ENCODE results near the gene HSPA12A.
"Not testable (repeated sequence)": the region's sequence is repeated elsewhere in the genome, so short reads cannot be mapped to it uniquely, and the experiment has no call there.

HSPA12A gene

DNA sequence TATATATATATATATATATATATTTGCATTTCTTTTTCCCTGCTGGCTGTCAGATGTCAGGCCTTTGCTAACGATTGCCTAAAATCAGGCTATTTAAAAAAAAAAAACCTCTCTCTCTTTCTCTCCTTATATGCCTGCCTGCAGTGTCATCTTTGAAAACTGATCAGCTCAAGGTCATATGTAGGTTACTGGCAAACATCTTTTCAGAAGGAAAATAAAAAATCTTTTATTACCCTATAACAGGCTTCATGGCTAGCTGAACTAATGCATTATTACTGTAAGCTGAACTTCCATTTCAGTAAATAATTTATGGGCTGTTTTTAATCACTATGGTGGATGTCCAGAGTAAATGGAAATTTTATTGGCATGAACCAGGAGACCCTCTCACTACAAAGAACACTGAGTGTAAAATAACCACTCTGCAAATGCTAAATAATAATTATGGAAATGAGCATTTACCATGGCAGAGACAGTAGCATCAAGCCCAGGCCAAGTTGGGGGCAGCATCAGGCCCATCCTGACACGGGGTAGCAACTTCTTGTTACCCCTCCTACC, 29.3 kb downstream of the HSPA12A start:
- no peak for DNase-seq
- no peaks in the 10 kb centered on the region for H3K9me3 Mint-ChIP-seq
- H3K36me3 Mint-ChIP-seq (ENCODE audit: insufficient read depth), result no peaks in the 10 kb centered on the region
- no peak overlapping the region for H3K4me3 Mint-ChIP-seq
- no peak overlapping the region for H3K27ac Mint-ChIP-seq
- no peak for ATAC-seq (replicated peaks)
- H3K27me3 Mint-ChIP-seq, result peaks cover 8 to 30% of the 10 kb centered on the region in 2 donors
- H3K4me1 Mint-ChIP-seq (ENCODE audit: low read depth in 2 of 2), result no peaks in the 10 kb centered on the region

GRCh38 chr10:116712519-116712918, 29.8 kb downstream of the HSPA12A start:
- DNase-seq (no peak), ATAC-seq (replicated peaks) (no peak)
- Mint-ChIP-seq H3K4me1 (ENCODE audit: low read depth in 2 of 2) (no peaks in the 10 kb centered on the region), H3K27me3 (peaks cover 8 to 24% of the 10 kb centered on the region in 2 donors), H3K4me3 (no peak overlapping the region), H3K36me3 (ENCODE audit: insufficient read depth) (no peaks in the 10 kb centered on the region), H3K27ac (no peak overlapping the region), H3K9me3 (no peaks in the 10 kb centered on the region)

DNA sequence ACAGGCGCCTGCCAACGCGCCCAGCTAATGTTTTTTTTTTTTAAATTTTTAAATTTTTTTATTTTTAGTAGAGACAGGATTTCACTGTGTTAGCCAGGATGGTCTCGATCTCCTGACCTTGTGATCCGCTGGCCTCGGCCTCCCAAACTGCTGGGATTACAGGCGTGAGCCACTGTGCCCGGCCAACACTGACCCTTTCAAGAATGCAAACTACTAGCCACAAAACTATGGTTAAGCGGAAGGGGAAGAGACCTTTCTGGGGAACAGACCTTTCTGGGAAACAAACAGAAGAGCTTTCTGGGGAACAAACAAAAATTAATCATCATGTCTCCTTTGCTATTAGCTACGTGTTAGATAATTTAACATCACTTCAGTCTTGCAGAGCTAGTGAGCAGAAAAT, 30.6 kb downstream of the HSPA12A start:
- H3K27ac Mint-ChIP-seq; H3K4me1 Mint-ChIP-seq (ENCODE audit: low read depth in 2 of 2); H3K4me3 Mint-ChIP-seq; ATAC-seq (replicated peaks); DNase-seq; H3K36me3 Mint-ChIP-seq (ENCODE audit: insufficient read depth); H3K9me3 Mint-ChIP-seq: not testable (repeated sequence)
- H3K27me3 Mint-ChIP-seq, result peaks cover 8 to 19% of the 10 kb centered on the region in 2 donors

DNA sequence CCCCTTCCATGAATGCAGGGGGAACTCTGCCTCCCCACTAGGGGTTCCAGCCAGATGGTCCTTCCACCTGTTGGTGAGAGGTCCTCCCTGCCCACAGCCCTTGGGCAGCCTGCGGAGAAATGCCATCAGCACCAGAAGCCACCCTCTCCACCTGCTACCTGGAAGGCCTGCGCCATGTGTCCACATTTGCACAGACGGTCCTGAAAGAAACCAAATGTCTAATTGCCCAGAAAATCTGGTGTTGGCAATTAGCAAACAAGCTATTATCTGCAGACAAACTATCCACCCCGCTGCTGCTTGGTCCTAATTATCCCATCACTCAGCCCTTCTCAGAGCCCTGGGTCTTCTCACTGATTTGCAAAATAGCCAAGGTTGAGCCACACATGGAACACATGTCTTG, 32.3 kb downstream of the HSPA12A start:
- Mint-ChIP-seq H3K27ac (no peak overlapping the region), H3K4me3 (no peak overlapping the region), H3K36me3 (ENCODE audit: insufficient read depth) (no peaks in the 10 kb centered on the region), H3K9me3 (no peaks in the 10 kb centered on the region), H3K27me3 (peaks cover 8 to 19% of the 10 kb centered on the region in 2 donors), H3K4me1 (ENCODE audit: low read depth in 2 of 2) (no peaks in the 10 kb centered on the region)
- DNase-seq (no peak), ATAC-seq (replicated peaks) (no peak)

DNA sequence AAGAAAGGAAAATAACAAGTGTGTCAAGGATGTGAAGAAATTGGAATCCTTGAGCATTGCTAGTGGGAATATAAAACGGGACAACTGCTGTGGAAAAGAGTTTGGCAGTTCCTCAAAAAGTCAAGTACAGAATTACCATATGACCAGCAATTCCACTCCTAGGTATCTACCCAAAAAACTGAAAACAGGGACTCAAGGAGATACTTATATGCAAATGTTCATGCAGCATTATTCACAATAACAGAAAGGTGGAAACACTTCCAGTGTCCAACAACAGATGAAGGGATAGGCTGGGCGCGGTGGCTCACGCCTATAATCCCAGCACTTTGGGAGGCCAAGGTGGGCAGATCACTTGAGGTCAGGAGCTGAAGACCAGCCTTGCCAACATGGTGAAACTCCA, 33.5 kb downstream of the HSPA12A start:
- Mint-ChIP-seq H3K9me3 (no peaks in the 10 kb centered on the region), H3K36me3 (ENCODE audit: insufficient read depth) (no peaks in the 10 kb centered on the region), H3K27ac (no peak overlapping the region), H3K4me1 (ENCODE audit: low read depth in 2 of 2) (no peaks in the 10 kb centered on the region), H3K27me3 (peaks cover 0 to 10% of the 10 kb centered on the region in 2 donors), H3K4me3 (no peak overlapping the region)
- no peak for ATAC-seq (replicated peaks)
- no peak for DNase-seq

GRCh38 chr10:116708391-116708821, 34.0 kb downstream of the HSPA12A start:
- no peak overlapping the region for H3K27ac Mint-ChIP-seq
- no peaks in the 10 kb centered on the region for H3K4me1 Mint-ChIP-seq (ENCODE audit: low read depth in 2 of 2)
- H3K36me3 Mint-ChIP-seq (ENCODE audit: insufficient read depth), result no peaks in the 10 kb centered on the region
- ATAC-seq (replicated peaks), result no peak
- no peaks in the 10 kb centered on the region for H3K9me3 Mint-ChIP-seq
- DNase-seq, result no peak
- H3K27me3 Mint-ChIP-seq, result peaks cover 0 to 10% of the 10 kb centered on the region in 2 donors
- no peak overlapping the region for H3K4me3 Mint-ChIP-seq

DNA sequence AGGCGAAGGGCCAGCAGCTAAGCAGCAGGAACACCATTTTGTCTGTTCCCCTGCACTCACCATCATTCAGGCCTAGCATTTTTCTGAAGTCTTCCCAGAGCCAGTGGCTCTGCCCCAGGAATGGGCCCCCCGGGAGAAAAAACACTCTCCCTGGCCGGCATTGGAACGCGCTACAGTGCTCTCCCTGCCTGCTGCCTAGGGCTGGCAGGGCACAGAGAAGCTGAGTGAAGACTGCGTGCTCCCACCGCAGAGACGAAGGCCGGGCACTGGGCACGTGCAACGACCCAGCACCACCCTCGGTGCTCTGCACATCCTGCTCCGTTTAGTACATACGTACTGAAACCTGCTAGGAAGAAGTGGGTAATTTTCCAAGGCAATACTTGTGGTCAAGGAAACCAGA, 34.4 kb downstream of the HSPA12A start:
- DNase-seq (no peak), ATAC-seq (replicated peaks) (no peak)
- Mint-ChIP-seq H3K27ac (no peak overlapping the region), H3K9me3 (no peaks in the 10 kb centered on the region), H3K27me3 (peaks cover 0 to 12% of the 10 kb centered on the region in 2 donors), H3K4me1 (ENCODE audit: low read depth in 2 of 2) (no peaks in the 10 kb centered on the region), H3K36me3 (ENCODE audit: insufficient read depth) (no peaks in the 10 kb centered on the region), H3K4me3 (no peak overlapping the region)

DNA sequence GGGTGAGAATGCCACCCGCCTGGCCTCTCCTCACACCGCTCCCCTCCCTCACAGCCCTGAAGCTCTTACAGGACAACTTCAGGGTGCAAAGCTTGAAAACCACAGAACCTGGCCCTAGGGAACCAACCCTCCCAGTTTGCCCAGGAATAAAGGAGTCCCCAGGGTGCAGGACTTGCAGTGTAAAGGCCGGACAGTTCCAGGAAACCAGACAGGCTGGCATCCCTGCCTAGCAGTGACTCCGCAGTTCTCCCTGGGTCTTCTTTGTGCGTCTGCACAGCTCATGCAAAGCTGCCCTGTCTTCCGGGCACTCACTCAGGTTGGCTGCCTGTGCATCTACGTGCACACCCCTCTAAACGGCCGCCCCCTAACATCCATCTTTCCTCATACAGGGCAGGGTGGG, 36.1 kb downstream of the HSPA12A start:
- no peak overlapping the region for H3K4me3 Mint-ChIP-seq
- no peaks in the 10 kb centered on the region for H3K4me1 Mint-ChIP-seq (ENCODE audit: low read depth in 2 of 2)
- H3K36me3 Mint-ChIP-seq (ENCODE audit: insufficient read depth), result no peaks in the 10 kb centered on the region
- peaks cover 5 to 29% of the 10 kb centered on the region in 2 donors for H3K27me3 Mint-ChIP-seq
- no peak for ATAC-seq (replicated peaks)
- H3K27ac Mint-ChIP-seq, result no peak overlapping the region
- no peak for DNase-seq
- no peaks in the 10 kb centered on the region for H3K9me3 Mint-ChIP-seq

- Mint-ChIP-seq H3K36me3 (ENCODE audit: insufficient read depth) (no peaks in the 10 kb centered on the region), H3K27ac (no peak overlapping the region), H3K4me1 (ENCODE audit: low read depth in 2 of 2) (no peaks in the 10 kb centered on the region), H3K27me3 (peaks cover 5 to 31% of the 10 kb centered on the region in 2 donors), H3K4me3 (no peak overlapping the region), H3K9me3 (no peaks in the 10 kb centered on the region)
- ATAC-seq (replicated peaks) (no peak), DNase-seq (no peak)
Observed at GRCh38 chr10:116705498-116705897, 36.9 kb downstream of the HSPA12A start.

GRCh38 chr10:116704926-116705325, 37.4 kb downstream of the HSPA12A start:
- Mint-ChIP-seq H3K9me3 (no peaks in the 10 kb centered on the region), H3K27me3 (peaks cover 5 to 31% of the 10 kb centered on the region in 2 donors)
- no peak for ATAC-seq (replicated peaks)

GRCh38 chr10:116702165-116702564, 40.2 kb downstream of the HSPA12A start:
- Mint-ChIP-seq H3K27ac (no peak overlapping the region), H3K4me3 (no peak overlapping the region), H3K4me1 (ENCODE audit: low read depth in 2 of 2) (no peaks in the 10 kb centered on the region), H3K36me3 (ENCODE audit: insufficient read depth) (peaks cover 2% of the 10 kb centered on the region), H3K27me3 (peaks cover 15 to 55% of the 10 kb centered on the region in 2 donors), H3K9me3 (no peaks in the 10 kb centered on the region)
- DNase-seq (no peak), ATAC-seq (replicated peaks) (no peak)

More at GRCh38 chr10:116704926-116705325, 37.4 kb downstream of the HSPA12A start:
- DNase-seq, result no peak
- H3K4me1 Mint-ChIP-seq (ENCODE audit: low read depth in 2 of 2), result no peaks in the 10 kb centered on the region
- H3K36me3 Mint-ChIP-seq (ENCODE audit: insufficient read depth), result no peaks in the 10 kb centered on the region
- no peak overlapping the region for H3K4me3 Mint-ChIP-seq
- no peak overlapping the region for H3K27ac Mint-ChIP-seq

- Mint-ChIP-seq H3K4me1 (ENCODE audit: low read depth in 2 of 2) (no peaks in the 10 kb centered on the region), H3K27me3 (peaks cover 15 to 62% of the 10 kb centered on the region in 2 donors), H3K9me3 (no peaks in the 10 kb centered on the region), H3K4me3 (no peak overlapping the region), H3K36me3 (ENCODE audit: insufficient read depth) (peaks cover 2% of the 10 kb centered on the region), H3K27ac (no peak overlapping the region)
- ATAC-seq (replicated peaks) (no peak), DNase-seq (no peak)
Observed at GRCh38 chr10:116699471-116700150, 42.8 kb downstream of the HSPA12A start.

DNA sequence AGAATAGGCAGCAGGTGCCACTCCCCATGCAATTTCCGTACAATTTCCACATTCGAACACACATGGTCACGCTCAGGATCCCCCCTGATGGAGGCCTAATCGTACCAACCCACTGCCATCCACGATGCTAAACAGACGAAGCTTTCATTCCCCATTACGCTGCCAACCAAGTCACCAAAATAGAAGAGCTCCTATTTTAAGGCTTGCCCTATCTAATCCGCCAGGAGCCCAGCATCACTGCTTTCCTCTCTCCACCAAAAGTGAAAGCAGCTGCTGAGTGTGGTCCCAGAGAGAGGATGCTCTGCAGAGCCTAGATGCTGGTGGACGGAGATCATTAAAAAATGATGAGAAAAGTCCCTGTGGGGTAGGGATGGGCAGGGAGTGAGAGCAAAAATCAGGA, 43.3 kb downstream of the HSPA12A start:
- DNase-seq, result no peak
- Mint-ChIP-seq H3K4me1 (ENCODE audit: low read depth in 2 of 2) (no peaks in the 10 kb centered on the region), H3K9me3 (no peaks in the 10 kb centered on the region), H3K36me3 (ENCODE audit: insufficient read depth) (peaks cover 2% of the 10 kb centered on the region), H3K4me3 (no peak overlapping the region), H3K27ac (no peak overlapping the region), H3K27me3 (peaks cover 15 to 66% of the 10 kb centered on the region in 2 donors)
- no peak for ATAC-seq (replicated peaks)

DNA sequence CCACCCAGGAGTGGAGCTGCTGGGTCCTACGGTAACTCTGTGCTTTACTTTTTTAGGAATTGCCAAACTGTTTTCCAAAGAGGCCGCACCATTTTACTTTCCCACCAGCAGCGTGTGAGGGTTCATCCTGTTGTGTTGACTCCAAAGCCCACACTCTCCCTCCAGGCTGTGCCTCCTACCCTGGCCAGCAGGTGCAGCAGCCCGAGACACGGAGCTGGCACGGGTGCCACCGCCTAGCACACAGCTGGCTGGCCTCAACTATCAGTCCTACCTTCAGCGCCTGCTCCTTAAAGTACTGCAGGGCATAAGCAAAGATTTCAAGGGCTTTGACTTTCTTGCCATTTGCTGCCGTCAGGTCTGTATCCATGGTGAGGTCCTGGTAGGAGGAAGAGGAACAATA, 44.0 kb downstream of the HSPA12A start:
- Mint-ChIP-seq H3K36me3 (ENCODE audit: insufficient read depth) (peaks cover 4% of the 10 kb centered on the region), H3K4me3 (no peak overlapping the region), H3K9me3 (no peaks in the 10 kb centered on the region), H3K27ac (no peak overlapping the region), H3K27me3 (peaks cover 15 to 66% of the 10 kb centered on the region in 2 donors), H3K4me1 (ENCODE audit: low read depth in 2 of 2) (no peaks in the 10 kb centered on the region)
- ATAC-seq (replicated peaks) (no peak), DNase-seq (no peak)

Measured in effector memory CD8-positive, alpha-beta T cell (primary cell).